ENCODE results near the gene GATA3.

Gene GATA3

DNA sequence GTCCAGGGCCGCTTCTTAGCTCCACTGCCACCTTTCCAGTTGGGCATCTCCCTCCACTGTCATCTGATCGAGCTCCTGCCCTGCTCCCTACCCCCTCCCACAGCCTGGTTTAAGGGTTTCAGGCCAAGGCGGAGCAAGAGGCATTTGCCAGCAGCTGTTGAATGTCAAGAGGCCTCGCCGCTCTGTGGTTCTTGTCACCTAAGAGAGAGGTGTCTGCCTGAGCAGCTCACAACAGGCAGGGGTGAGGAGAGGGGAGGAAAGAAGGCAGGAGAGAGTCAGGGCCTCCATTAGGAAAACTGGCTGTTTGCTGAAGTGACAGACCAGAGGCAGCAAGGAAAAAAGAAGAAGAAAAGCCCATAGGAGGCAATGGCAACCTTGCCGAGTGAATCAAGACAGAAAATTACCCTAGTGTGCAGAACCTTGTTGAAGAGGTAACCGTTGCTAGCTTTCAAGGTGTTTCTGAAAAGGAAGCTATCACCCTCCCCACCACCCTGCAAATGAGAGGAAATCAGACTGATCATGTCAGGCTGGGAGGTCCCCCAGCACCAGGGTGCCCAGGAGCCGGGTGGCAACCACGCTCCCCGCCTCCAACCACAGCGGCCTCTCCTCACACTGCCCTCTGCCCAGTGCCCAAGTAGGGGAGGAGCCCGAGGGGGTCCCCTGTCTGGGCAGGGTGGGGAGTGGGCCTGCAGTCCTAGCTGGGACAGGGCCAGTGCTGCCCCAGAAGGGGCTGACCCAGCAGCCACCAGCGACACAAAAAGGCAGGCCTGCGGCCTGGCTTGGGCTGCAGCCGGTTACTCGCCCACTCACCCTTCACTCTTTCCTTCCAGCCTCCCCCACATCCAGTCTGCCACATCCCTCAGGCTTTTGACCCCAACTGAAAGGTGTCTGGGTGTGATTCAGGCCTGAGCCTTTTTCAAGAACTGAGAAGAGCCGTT, 7.1 kb downstream of the GATA3 start:
- in situ Hi-C loops (cut with HindIII; ENCODE audit: low sequenced_read_pairs), result no loop called here

DNA sequence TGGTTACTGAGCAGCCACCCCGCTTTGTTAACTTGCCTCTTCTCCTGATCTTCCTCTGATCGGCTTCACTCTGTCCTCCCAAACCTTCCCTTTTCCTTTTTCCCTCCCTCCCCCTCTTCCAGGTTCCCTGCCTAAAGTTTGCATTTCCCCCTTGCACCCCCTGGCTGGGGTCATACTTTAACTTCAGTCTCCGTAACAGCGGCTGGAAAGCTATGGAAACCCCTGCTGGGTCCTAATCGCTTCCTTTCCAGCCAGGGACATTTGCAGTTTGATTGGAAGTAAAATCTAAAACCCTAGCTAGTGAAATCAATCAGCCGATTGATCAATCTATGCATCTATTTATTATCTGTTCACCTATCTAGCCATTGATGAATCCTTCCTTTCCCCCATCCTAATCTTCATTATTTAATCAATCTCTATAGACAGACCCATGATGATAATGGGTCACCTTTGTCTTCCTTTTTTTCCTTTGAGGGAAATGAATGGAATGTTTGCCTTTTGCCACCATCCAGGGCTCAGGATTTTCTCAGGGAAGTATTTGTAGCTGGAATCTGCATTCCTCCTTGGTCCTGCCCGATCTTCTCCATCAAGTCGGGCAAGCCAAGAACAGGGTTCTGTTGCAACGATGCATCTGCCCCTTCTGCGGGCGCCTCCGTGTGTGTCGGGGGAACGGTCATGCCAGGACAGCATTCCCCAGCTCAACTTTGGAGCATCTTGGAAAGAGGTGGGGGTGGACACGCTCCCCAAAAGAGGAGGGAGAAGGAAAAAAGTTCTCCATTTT, 8.8 kb downstream of the GATA3 start:
- in situ Hi-C loops (cut with HindIII; ENCODE audit: low sequenced_read_pairs), result no loop called here

DNA sequence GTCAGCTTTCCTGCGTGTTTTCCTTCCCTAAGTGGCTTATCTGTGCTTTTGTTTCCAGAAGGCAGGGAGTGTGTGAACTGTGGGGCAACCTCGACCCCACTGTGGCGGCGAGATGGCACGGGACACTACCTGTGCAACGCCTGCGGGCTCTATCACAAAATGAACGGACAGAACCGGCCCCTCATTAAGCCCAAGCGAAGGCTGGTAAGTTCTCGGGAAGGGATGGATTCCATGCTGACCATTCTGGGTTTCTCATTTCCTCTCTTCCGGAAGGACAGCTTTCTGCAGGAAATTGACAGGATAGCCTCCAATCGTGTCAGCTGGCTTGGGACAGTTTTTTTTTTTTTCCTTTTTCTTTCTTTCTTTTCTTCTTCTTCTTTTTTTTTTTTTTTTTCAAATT, 9.4 kb downstream of the GATA3 start:
- in situ Hi-C loops (cut with HindIII; ENCODE audit: low sequenced_read_pairs), result no loop called here

DNA sequence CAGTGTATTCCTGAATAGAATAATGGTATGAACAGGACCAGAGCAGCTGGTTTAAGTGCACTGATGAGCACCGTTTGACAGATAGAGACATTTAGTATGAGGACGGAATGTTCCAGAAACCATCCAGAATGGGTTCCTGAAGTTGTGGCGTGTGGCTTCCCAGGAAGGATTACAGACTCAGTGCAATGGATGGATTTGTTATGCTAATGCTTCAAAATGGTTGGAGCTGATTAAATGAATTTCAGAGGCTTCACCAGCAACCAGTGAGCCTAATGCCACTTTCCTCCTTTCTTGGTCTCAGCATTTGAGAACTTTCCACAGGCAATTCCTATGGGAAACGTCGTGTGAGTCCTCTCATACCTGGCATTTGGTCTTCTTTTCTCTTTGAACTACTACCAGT, 9.9 kb downstream of the GATA3 start:
- in situ Hi-C loops (cut with HindIII; ENCODE audit: low sequenced_read_pairs), result no loop called here

DNA sequence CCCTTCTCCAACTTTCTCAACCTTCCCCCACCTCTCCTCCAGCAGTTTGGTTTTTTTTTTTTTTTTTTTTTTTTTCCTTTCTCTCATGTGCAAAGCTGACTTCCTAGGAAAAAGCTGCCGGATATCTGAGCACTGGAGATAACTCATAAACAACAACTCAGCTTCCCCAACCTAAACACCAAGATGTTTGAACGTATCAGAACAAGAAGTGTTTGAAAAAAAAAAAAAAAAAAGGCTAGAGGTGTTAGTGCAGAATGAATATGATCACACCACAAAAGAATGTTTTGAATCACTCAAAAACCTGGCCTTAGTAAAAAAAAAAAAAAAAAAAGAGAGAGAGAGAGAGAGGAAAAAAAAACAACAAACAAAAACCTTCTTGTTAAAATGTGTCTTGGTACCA, 11.2 kb downstream of the GATA3 start:
- in situ Hi-C loops (cut with HindIII; ENCODE audit: low sequenced_read_pairs), result no loop called here

DNA sequence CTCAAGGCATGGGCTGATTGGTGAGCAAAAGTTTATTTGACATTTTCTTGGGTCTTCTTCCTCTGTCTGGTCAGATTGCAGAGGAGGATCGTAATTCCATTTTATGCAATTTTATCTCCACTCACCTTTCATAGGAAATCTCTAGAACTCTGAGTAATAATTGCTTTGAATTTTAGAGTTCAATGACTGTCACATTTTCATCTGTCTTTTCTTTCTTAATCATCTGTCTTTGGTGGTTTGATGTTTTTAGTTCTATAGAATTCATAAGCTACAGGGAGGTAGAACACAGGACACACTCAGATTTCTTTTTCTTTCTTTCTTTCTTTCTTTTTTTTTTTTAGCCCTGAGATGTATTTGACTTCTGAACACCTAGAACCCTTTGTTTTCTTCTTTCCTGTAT, 11.6 kb downstream of the GATA3 start:
- in situ Hi-C loops (cut with HindIII; ENCODE audit: low sequenced_read_pairs), result no loop called here

DNA sequence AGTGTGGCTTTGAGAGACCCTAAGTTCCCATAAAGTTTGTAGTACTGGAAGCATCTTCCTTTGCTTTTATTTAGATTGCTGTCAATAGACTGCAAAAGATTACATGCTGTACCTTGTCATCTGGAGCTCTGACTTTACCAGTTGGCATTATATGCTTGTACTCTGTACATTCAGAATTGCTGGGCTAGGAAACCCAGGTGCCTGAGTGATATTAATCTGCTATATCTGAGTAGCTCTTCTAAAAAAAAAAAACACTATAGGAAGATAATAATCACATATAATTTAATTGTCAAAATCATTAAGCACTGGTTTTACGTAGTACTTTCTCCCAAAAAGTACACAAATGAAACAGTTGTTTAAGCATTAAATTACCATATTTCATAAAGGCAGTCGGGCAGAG, 12.3 kb downstream of the GATA3 start:
- in situ Hi-C loops (cut with HindIII; ENCODE audit: low sequenced_read_pairs), result no loop called here

DNA sequence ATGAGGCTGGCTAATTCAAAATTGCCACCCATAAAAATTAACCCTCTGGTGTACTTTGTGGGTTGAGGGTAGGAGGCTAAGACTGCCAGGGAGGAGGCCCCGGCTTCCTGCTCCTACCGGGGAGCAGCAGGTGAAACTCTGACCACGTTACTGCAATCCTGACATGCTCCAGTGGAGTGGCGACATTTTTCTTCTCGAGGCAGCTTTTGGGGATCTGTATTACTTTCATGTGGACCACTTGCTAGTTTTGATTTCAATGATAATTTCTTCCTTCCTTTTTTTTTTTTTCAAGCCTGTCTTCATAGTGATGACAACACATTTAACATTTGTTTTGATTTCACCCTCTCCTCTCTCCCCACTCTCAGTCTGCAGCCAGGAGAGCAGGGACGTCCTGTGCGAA, 14.6 kb downstream of the GATA3 start:
- in situ Hi-C loops (cut with HindIII; ENCODE audit: low sequenced_read_pairs), result no loop called here

DNA sequence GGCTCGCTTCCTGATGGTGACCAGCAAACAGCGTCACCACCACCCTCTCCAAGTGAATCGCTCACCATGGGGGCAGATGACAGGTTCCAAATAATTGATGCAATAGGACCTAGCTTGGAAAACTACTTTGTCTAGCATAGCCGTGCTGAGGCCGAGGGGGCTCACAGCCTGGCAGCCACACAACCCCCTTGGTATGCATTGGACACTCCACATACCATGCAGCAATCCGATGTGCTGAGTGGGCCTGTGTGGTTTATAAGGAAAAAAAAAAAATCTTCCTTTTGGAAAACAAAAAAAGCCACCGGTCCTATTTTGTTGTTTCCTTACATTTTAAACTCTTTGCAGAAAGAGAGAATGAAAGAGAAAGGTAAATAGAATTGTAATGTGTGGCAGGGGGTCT, 15.1 kb downstream of the GATA3 start:
- in situ Hi-C loops (cut with HindIII; ENCODE audit: low sequenced_read_pairs), result no loop called here

DNA sequence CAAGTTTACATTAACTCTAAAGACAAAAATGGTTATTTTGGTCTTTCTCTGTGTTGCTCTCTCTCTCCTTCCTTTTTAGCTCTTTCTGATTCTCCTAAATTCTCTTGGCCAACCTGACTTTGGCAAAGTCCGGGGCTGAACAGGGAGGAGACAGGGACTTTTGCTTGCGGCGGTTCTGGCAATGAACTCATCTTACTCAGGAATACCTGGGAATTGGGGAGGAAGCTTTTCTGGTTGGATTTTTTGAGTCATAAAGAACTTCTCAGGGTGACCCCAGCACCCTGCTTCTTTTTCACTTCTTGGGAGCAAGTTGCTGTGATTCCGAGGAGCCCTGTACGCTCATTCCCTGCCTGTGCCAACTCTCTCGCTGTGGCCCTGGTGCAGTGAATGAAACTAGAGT, 16.0 kb downstream of the GATA3 start:
- in situ Hi-C loops (cut with HindIII; ENCODE audit: low sequenced_read_pairs), result no loop called here

DNA sequence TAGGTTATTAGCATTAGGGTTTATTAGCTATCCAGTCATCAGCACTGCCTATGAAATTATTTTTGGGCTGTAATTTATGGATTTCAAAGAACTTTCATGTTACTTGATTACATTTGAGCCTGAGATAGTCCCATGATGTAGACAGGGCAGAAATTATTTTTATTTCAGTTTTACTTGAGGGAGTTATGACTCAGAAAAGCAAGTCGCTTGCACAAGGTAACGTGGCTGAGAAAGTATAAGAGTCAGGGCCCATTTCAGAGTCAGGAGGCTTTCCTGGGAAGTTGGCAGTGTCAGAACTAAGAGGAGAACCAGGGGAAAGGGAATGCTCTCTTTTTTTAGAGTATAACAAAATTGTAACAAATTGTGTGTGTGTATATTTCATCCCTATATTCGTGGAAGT, 16.5 kb downstream of the GATA3 start:
- in situ Hi-C loops (cut with HindIII; ENCODE audit: low sequenced_read_pairs), result no loop called here

DNA sequence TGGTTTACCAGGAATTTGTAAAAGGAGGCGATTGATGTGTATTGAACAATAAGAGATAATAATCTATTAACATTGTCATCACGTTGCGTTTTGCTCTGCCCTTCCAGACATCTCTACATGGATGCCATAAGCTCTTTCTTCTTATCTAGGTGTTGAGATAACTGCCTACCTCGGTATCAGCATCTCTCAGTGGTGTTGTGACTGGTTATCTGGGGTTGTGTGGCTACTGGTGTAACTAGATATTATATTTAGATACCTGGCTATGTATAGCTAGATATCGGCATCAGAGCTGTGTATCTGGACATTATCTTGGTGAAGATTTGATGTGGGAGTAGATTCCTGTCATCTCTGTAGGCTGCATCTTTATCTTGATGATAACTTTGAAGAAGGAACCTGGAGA, 17.2 kb downstream of the GATA3 start:
- in situ Hi-C loops (cut with HindIII; ENCODE audit: low sequenced_read_pairs), result no loop called here

DNA sequence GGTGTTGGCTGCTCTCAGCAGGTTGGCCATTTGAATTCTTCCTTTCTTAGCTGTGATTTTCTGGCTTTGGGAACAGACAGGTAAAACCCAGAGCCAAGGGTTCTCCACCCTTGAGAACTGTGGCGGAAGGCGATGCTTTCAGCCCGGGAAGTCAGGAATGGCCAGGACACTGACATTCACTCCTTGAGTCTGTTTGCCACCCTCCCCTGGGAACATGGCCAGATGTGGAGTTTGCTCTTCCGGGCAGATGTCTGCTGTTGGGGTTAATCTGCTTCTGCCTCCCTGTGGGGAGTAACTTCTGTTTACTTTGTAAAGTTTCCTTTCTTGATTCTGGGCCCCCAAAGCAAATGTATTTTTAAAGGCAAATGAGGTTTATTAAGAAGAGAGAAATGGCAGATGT, 17.7 kb downstream of the GATA3 start:
- in situ Hi-C loops (cut with HindIII; ENCODE audit: low sequenced_read_pairs), result no loop called here

DNA sequence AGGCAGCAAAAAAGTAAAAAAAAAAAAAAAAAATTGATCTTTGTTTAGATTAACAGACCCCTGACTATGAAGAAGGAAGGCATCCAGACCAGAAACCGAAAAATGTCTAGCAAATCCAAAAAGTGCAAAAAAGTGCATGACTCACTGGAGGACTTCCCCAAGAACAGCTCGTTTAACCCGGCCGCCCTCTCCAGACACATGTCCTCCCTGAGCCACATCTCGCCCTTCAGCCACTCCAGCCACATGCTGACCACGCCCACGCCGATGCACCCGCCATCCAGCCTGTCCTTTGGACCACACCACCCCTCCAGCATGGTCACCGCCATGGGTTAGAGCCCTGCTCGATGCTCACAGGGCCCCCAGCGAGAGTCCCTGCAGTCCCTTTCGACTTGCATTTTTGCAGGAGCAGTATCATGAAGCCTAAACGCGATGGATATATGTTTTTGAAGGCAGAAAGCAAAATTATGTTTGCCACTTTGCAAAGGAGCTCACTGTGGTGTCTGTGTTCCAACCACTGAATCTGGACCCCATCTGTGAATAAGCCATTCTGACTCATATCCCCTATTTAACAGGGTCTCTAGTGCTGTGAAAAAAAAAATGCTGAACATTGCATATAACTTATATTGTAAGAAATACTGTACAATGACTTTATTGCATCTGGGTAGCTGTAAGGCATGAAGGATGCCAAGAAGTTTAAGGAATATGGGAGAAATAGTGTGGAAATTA, 19.4 kb downstream of the GATA3 start:
- in situ Hi-C loops (cut with HindIII; ENCODE audit: low sequenced_read_pairs), result no loop called here

DNA sequence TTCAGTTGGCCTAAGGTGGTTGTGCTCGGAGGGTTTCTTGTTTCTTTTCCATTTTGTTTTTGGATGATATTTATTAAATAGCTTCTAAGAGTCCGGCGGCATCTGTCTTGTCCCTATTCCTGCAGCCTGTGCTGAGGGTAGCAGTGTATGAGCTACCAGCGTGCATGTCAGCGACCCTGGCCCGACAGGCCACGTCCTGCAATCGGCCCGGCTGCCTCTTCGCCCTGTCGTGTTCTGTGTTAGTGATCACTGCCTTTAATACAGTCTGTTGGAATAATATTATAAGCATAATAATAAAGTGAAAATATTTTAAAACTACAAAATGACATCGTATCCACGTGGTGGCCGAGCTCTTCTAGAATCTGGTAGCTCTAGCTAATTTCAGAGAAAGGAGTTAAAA, 20.4 kb downstream of the GATA3 start:
- in situ Hi-C loops (cut with HindIII; ENCODE audit: low sequenced_read_pairs), result no loop called here

DNA sequence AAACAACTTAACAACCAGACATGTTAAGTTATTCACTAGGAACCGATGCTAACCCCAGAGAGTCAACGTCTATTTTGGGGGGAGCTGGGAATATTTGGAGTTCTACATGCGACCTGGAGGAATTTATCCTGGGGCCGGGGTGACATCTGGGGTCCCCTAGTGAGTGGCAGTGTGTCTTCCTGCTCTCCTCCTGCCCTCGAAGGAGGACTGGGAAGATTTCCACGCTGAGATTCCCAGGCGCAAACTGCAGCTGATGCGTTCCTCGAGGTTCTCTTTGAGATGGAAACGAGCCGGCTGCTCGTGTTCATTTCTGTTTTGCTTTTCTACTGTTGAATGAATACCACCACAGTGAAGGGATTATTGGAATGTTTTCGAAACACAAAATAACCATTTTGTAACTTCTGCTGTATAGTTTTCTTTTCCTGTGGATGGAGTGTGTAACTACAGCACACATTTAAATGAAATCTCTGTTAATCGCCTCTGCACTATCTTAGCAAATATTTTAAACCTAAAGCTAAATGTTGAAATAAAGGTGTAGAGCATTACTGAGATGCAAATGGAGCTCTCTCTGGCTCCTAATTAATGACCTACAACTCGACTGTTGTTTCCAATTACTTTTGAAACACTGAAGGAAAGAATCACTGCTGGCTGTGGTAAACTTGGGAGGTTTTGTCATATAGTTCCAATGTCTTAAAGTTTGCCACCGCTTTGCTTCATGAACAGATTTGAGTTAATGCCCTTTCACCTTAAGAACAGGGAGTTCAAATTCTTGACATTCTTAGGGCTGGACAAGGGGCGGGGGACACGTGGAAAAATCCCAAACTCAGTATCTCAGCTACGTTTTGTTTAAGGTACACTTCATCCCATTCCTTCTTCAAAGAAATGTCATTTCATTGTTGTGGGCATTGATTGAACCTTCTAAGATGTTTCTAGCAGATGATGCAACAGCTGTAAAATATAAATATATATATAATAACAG, 21.1 kb downstream of the GATA3 start:
- in situ Hi-C loops (cut with HindIII; ENCODE audit: low sequenced_read_pairs), result no loop called here

DNA sequence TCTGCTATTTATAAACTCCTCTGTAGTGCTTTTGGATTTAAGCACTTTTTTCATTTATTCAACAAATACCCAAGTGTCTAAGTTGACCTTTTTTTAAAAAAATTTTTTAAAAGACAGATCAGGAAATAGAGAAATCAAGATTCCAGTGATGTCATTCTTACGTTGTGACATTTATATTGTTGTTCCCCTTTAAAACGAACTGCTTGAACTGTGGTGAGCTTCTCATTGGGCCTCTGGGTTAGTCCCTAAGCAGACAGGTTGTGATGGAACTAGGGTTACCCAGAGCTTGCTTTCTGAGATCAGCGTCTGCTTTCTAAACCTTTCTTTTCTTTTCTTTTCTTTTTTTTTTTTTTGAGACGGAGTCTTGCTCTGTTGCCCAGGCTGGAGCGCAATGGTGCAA, 22.4 kb downstream of the GATA3 start:
- in situ Hi-C loops (cut with HindIII; ENCODE audit: low sequenced_read_pairs), result no loop called here

DNA sequence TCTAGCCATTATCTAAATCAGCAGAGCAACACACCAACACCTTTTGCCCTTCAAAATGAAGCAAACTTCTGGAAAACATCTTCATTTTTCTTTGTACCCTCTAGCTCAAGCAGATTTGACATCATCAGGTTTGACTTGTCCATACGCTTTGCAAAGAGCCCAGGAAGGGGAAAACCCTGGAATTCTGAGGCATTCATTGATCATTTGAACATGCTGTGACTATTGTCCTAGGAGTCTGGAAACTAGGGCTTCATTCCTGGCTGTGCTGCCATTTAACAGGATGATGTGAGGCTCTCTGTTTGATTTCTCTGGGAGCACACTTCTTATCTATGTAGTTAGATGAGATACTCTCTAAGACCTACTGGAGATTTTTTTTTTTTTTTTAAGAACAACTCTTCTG, 23.5 kb downstream of the GATA3 start:
- in situ Hi-C loops (cut with HindIII; ENCODE audit: low sequenced_read_pairs), result no loop called here

DNA sequence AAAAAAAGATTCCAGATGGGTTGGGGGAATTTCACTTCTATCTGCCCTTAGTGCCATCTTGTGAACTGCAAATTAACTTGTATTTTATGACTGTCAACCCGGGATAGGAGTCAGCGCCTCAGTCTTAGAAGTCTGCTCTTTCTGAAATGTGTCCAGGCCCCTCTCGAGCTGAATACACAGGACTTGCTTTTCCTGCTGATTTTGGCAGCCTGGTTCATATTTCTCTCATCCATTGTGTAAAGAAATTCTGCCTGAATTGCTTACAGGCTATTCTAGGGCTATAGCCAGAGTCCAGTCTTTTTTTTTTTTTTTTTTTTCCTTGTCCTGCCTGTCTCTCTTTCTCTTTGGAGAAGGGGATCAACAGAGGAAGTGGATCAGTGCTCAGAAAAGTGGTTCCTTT, 24.6 kb downstream of the GATA3 start:
- in situ Hi-C loops (cut with HindIII; ENCODE audit: low sequenced_read_pairs), result no loop called here

DNA sequence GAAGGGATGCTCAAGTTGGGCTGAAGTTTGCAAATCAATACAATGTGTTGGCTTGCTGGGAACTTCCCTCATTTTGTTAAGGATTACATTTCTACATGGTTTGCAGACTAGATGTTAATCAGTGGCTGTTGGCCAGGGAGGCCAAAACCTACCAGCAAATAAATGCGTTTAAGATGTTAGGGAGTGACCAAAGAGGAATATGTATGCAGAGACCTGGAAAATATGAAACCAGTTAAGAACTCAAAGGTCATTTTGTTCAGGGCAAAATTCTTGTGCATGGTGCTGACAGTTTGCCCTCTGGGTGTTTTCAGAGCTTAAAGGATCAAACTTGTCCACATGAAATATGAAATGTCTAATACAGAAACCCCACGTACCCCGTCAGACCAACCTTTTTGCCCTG, 30.3 kb downstream of the GATA3 start:
- in situ Hi-C loops (cut with HindIII; ENCODE audit: low sequenced_read_pairs), result loop anchor here (10.0 kb wide), 1 partner anchor 380 kb away; no protein-coding TSS in a partner anchor

All from endothelial cell of hepatic sinusoid (primary cell).